H9 (cell line): Measurements from ENCODE around the gene DNM2. TPM values are rescaled to one million over a fixed set of nuclear protein-coding genes. Genes with fewer than 3 reads are reported as not detected.

Experiments used
- DNase-seq: peaks from one replicate; pipeline ENCODE4 v3.0.0-alpha.2; 2017
- H2AFZ ChIP-seq: one replicate; pipeline ENCODE4 v1.6.1; 2013; ENCODE audit warnings: mild to moderate bottlenecking, low read length, control low read depth, moderate library complexity
- H2AK5ac ChIP-seq: 2 replicates; pipeline ENCODE4 v1.6.1; 2013; ENCODE audit warnings: low read length, control low read depth, mixed read lengths; ENCODE audit not compliant: insufficient read length
- H2BK120ac ChIP-seq: one replicate; pipeline ENCODE4 v1.6.1; 2013; ENCODE audit warnings: low read depth, mild to moderate bottlenecking, low read length, control low read depth, inconsistent platforms; ENCODE audit not compliant: poor library complexity, severe bottlenecking
- H2BK12ac ChIP-seq: 2 replicates; pipeline ENCODE4 v1.6.1; 2013; ENCODE audit warnings: low read length, control low read depth, mixed read lengths, low read depth; ENCODE audit not compliant: insufficient read length
- H2BK15ac ChIP-seq: 2 replicates; pipeline ENCODE4 v1.6.1; 2013; ENCODE audit warnings: low read depth, low read length, control low read depth
- H2BK20ac ChIP-seq: one replicate; pipeline ENCODE4 v1.6.1; 2013; ENCODE audit warnings: low read depth, mild to moderate bottlenecking, low read length, control low read depth, inconsistent platforms; ENCODE audit not compliant: poor library complexity, severe bottlenecking
- H2BK5ac ChIP-seq: 2 replicates; pipeline ENCODE4 v1.6.1; 2013; ENCODE audit warnings: low read length, control low read depth, mixed read lengths; ENCODE audit not compliant: insufficient read length
- H3K14ac ChIP-seq: 2 replicates; pipeline ENCODE4 v1.6.1; 2013; ENCODE audit warnings: low read length, control low read depth; ENCODE audit not compliant: insufficient read depth
- H3K18ac ChIP-seq: 2 replicates; pipeline ENCODE4 v1.6.1; 2013; ENCODE audit warnings: low read depth, mild to moderate bottlenecking, mixed read lengths, low read length, control low read depth; ENCODE audit not compliant: insufficient read length
- H3K23ac ChIP-seq: 2 replicates; pipeline ENCODE4 v1.6.1; 2013; ENCODE audit warnings: low read length, control low read depth, mixed read lengths, low read depth; ENCODE audit not compliant: insufficient read length
- H3K23me2 ChIP-seq: 2 replicates; pipeline ENCODE4 v1.6.1; 2013; ENCODE audit warnings: low read depth, mild to moderate bottlenecking, mixed read lengths, low read length, control low read depth; ENCODE audit not compliant: insufficient read length, poor library complexity, severe bottlenecking
- H3K27ac ChIP-seq: 2 replicates; pipeline ENCODE4 v1.5.1; 2013; ENCODE audit warnings: low read length, control low read depth, mixed read lengths, low read depth; ENCODE audit not compliant: insufficient read length
- H3K27me3 ChIP-seq: 2 replicates; pipeline ENCODE4 v1.6.1; 2013; ENCODE audit warnings: low read length, control low read depth, inconsistent platforms; ENCODE audit not compliant: insufficient read depth
- H3K4ac ChIP-seq: 2 replicates; pipeline ENCODE4 v1.6.1; 2013; ENCODE audit warnings: low read depth, mild to moderate bottlenecking, control low read depth, inconsistent platforms, low read length, moderate library complexity
- H3K4me1 ChIP-seq: 2 replicates; pipeline ENCODE4 v1.6.1; 2013; ENCODE audit warnings: low read length, control low read depth, inconsistent platforms; ENCODE audit not compliant: insufficient read depth
- H3K4me2 ChIP-seq: 2 replicates; pipeline ENCODE4 v1.6.1; 2013; ENCODE audit warnings: low read length, control low read depth, mixed read lengths; ENCODE audit not compliant: insufficient read length, insufficient read depth
- H3K56ac ChIP-seq: 2 replicates; pipeline ENCODE4 v1.6.1; 2013; ENCODE audit warnings: low read depth, mild to moderate bottlenecking, mixed read lengths, low read length, control low read depth; ENCODE audit not compliant: insufficient read length
- H3K79me1 ChIP-seq: 2 replicates; pipeline ENCODE4 v1.6.1; 2013; ENCODE audit warnings: low read depth, mild to moderate bottlenecking, moderate library complexity, low read length, control low read depth, inconsistent platforms; ENCODE audit not compliant: insufficient read depth, poor library complexity, severe bottlenecking
- H3K79me2 ChIP-seq: 2 replicates; pipeline ENCODE4 v1.6.1; 2013; ENCODE audit warnings: low read length, control low read depth, inconsistent platforms; ENCODE audit not compliant: insufficient read depth
- H3K9ac ChIP-seq: 2 replicates; pipeline ENCODE4 v1.6.1; 2013; ENCODE audit warnings: low read length, control low read depth, mixed read lengths; ENCODE audit not compliant: insufficient read length; ENCODE audit errors: extremely low read depth
- H3K9me3 ChIP-seq: one replicate; pipeline ENCODE4 v1.6.1; 2013; ENCODE audit warnings: low read depth, low read length, inconsistent platforms; ENCODE audit not compliant: control insufficient read depth
- H3T11ph ChIP-seq: one replicate; pipeline ENCODE4 v1.6.1; 2013; ENCODE audit warnings: mild to moderate bottlenecking, low read length, control low read depth, inconsistent platforms
- H4K20me1 ChIP-seq: one replicate; pipeline ENCODE4 v1.6.1; 2013; ENCODE audit not compliant: control insufficient read depth, insufficient read length, insufficient read depth
- H4K5ac ChIP-seq: 2 replicates; pipeline ENCODE4 v1.6.1; 2013; ENCODE audit warnings: low read depth, mild to moderate bottlenecking, mixed read lengths, low read length, control low read depth; ENCODE audit not compliant: insufficient read length
- H4K8ac ChIP-seq: replicated peaks from 2 replicates; pipeline ENCODE4 v1.6.1; 2013; ENCODE audit warnings: low read length, control low read depth, mixed read lengths, low read depth; ENCODE audit not compliant: insufficient read length
- H4K91ac ChIP-seq: 2 replicates; pipeline ENCODE4 v1.6.1; 2013; ENCODE audit warnings: low read depth, mild to moderate bottlenecking, moderate library complexity, mixed read lengths, low read length, control low read depth; ENCODE audit not compliant: insufficient read length
- H3K27ac Mint-ChIP-seq, 3 experiments: 2 replicates in 2 of 3; 3 replicates in 1 of 3; pipeline ENCODE4 v1.8.0; 2020 to 2021; ENCODE audit warnings: mixed read lengths in 3 of 3, mild to moderate bottlenecking in 1 of 3, moderate library complexity in 1 of 3
- H3K27me3 Mint-ChIP-seq: 2 replicates; pipeline ENCODE4 v1.8.0; 2021; ENCODE audit warnings: low read depth, mild to moderate bottlenecking, moderate library complexity, mixed read lengths
- H3K36me3 Mint-ChIP-seq, 3 experiments: 2 replicates in 2 of 3; 3 replicates in 1 of 3; pipeline ENCODE4 v1.8.0; 2020 to 2021; ENCODE audit warnings: low read depth in 3 of 3, mixed read lengths in 3 of 3; ENCODE audit not compliant: insufficient read depth in 1 of 3
- H3K4me1 Mint-ChIP-seq, 2 experiments: 2 replicates each; pipeline ENCODE4 v1.8.0; 2020; ENCODE audit warnings: mixed read lengths in 2 of 2
- H3K4me3 Mint-ChIP-seq, 2 experiments: 2 replicates in 1 of 2; 3 replicates in 1 of 2; pipeline ENCODE4 v1.8.0; 2020 to 2021; ENCODE audit warnings: mild to moderate bottlenecking in 2 of 2, mixed read lengths in 2 of 2, moderate library complexity in 1 of 2
- H3K9me3 Mint-ChIP-seq, 2 experiments: 2 replicates in 1 of 2; 3 replicates in 1 of 2; pipeline ENCODE4 v1.8.0; 2020; ENCODE audit warnings: mild to moderate bottlenecking in 2 of 2, mixed read lengths in 2 of 2, moderate library complexity in 1 of 2
- CTCF ChIP-seq: fragments of 200-600 bp; sonication (generic); conservative IDR thresholded peaks from 3 replicates; pipeline ENCODE4 v1.8.0; 2021; ENCODE audit warnings: antibody characterized with exemption, mild to moderate bottlenecking
- WGBS: extraction: QIAGEN DNeasy Blood & Tissue Kit; methylation state at CpG from one replicate; pipeline ENCODE4 v1.1.7; 2013; ENCODE audit warnings: missing lambda C conversion rate, low lambda C conversion rate, mixed read lengths; ENCODE audit not compliant: insufficient read length; ENCODE audit errors: extremely low coverage; 5-methylcytosine and 5-hydroxymethylcytosine counted together
- total RNA-seq: library from RNA; stranded (reverse); gene quantifications from 2 replicates; pipeline ENCODE4 v1.2.1, GENCODE V29; 2021

DNM2 gene
- total RNA-seq, 1 experiment from 2014 or later: 152 TPM

- H3K27me3 Mint-ChIP-seq: no peaks in the 10 kb centered on the region
These were observed 111.3 kb downstream of the DNM2 start for GRCh38 chr19:10828981-10829821.

More at GRCh38 chr19:10828981-10829821, 111.3 kb downstream of the DNM2 start:
- Histone ChIP-seq H2BK120ac (no peak overlapping the region), H3K23ac (no peak overlapping the region), H3K9me3 (no peaks in the 10 kb centered on the region), H2AFZ (no peak overlapping the region), H3K4me1 (no peaks in the 10 kb centered on the region), H3K27ac (no peak overlapping the region), H3K79me2 (no peaks in the 10 kb centered on the region), H4K91ac (no peak overlapping the region), H3K79me1 (no peaks in the 10 kb centered on the region), H2BK20ac (no peak overlapping the region), H4K5ac (no peak overlapping the region), H3T11ph (no peak overlapping the region), H2AK5ac (no peak overlapping the region), H3K14ac (no peak overlapping the region), H3K4me2 (no peak overlapping the region), H3K23me2 (no peaks in the 10 kb centered on the region), H3K4ac (no peak overlapping the region), H3K18ac (no peak overlapping the region), H4K20me1 (no peaks in the 10 kb centered on the region), H3K9ac (no peak overlapping the region), H3K27me3 (no peaks in the 10 kb centered on the region), H2BK5ac (no peak overlapping the region), H4K8ac (no peak overlapping the region), H2BK15ac (no peak overlapping the region), H2BK12ac (no peak overlapping the region), H3K56ac (no peak overlapping the region)
- Mint-ChIP-seq H3K27ac (0 out of 7 replicates have a peak overlapping the region, but pooled peaks of 1 of the 3 experiments have one; percentile 44), H3K36me3 (peaks cover 18 to 46% (median 43%) of the 10 kb centered on the region in 3 experiments; a peak in 5 of 7 replicates), H3K9me3 (no peaks in the 10 kb centered on the region), H3K4me1 (no peaks in the 10 kb centered on the region), H3K4me3 (no peak overlapping the region)
- DNase-seq: peak; percentile 75
- WGBS: no CpG with 5 or more reads among the region's 26 CpGs
- TF ChIP-seq CTCF: peak; percentile 47; the same call in 2 of the 3 replicates
